ENCODE results near the gene ESRP2. TPM values are rescaled to one million over a fixed set of nuclear protein-coding genes. Genes with fewer than 3 reads are reported as not detected.

ESRP2 gene
- total RNA-seq, 1 experiment from 2014 or later, result 27.0 TPM

DNA sequence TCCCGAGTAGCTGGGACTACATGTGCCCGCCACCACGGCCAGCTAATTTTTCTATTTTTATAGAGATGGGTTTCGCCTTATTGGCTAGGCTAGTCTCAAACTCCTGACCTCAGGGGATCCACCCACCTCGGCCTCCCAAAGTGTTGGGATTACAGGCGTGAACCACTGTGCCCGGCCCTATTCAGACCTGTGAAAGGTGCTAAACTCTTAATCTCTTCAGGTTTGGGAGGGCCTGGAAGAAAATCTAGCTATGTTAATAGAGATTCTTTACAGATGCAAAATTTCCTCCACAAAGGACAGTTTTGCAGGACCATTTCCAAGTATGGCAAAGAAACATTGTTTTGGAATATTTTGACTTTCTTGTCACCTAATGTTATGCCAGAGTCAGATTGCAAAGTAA is 6.2 kb upstream of the ESRP2 start:
- Histone ChIP-seq H3K4me1 (ENCODE audit: control insufficient read depth, insufficient read depth, low read length) (peaks cover 9% of the 10 kb centered on the region), H3K4me3 (ENCODE audit: low read depth in 2 of 2, low read length in 2 of 2) (no peak overlapping the region), H3K27ac (ENCODE audit: low read length) (no peak overlapping the region), H3K9me3 (ENCODE audit: control insufficient read depth, insufficient read depth, low read depth, low read length) (no peaks in the 10 kb centered on the region), H3K36me3 (ENCODE audit: control insufficient read depth, insufficient read depth, low read length) (no peaks in the 10 kb centered on the region), H3K27me3 (ENCODE audit: control insufficient read depth, insufficient read depth, low read length) (no peaks in the 10 kb centered on the region)
- BruUV-seq (replicated peaks), result no TSS peak
- no peak for TF ChIP-seq REST (IDR thresholded peaks at IDR 0.05; ENCODE audit: insufficient read depth in 1 of 2, low read depth in 2 of 2, low read length in 1 of 2)
- TF ChIP-seq POLR2AphosphoS5 (IDR thresholded peaks at IDR 0.05; ENCODE audit: low read depth, low read length), result no peak
- TF ChIP-seq, protein P1, sequence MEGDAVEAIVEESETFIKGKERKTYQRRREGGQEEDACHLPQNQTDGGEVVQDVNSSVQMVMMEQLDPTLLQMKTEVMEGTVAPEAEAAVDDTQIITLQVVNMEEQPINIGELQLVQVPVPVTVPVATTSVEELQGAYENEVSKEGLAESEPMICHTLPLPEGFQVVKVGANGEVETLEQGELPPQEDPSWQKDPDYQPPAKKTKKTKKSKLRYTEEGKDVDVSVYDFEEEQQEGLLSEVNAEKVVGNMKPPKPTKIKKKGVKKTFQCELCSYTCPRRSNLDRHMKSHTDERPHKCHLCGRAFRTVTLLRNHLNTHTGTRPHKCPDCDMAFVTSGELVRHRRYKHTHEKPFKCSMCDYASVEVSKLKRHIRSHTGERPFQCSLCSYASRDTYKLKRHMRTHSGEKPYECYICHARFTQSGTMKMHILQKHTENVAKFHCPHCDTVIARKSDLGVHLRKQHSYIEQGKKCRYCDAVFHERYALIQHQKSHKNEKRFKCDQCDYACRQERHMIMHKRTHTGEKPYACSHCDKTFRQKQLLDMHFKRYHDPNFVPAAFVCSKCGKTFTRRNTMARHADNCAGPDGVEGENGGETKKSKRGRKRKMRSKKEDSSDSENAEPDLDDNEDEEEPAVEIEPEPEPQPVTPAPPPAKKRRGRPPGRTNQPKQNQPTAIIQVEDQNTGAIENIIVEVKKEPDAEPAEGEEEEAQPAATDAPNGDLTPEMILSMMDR (IDR thresholded peaks at IDR 0.05), result no peak
- TF ChIP-seq SIN3A (IDR thresholded peaks at IDR 0.05; ENCODE audit: borderline replicate concordance, insufficient read depth, low read depth, low read length), result no peak
- TF ChIP-seq TCF7L2 (IDR thresholded peaks at IDR 0.05; ENCODE audit: low read depth, low read length), result no peak
- ATAC-seq (no peak), DNase-seq (ENCODE audit: low read depth, low spot score) (no peak)
- ChIA-PET POLR2A (interaction anchor here (0.6 kb wide), 1 partner anchor 14 kb away, joined by 3 read pairs; no protein-coding TSS in a partner anchor), CTCF (no interaction called here)
- in situ Hi-C loops (cut with HindIII; ENCODE audit: low pct_unique_long_range_greater_than_20kb, low sequenced_read_pairs) (no loop called here), intact Hi-C loops (cut with micrococcal nuclease; ENCODE audit: unreplicated experiment) (loop anchor here (5.0 kb wide), 1 partner anchor 85 kb away; no protein-coding TSS in a partner anchor)

DNA sequence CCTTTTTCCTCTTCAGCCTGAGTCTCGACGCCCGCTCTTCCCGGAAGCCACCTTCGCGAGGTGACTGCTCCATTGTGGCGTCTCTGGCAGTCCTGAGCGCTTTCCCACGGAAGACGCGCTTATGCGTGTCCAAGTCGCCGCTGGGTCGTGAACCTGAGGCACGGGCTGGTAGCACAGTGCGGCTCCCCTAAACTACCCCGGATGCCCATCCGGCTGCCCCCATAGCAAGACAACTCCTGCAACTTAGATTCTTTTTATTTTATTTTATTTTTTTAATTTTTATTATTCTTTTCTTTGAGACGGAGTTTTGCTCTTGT is 2.1 kb upstream of the ESRP2 start:
- H3K4me1 ChIP-seq (ENCODE audit: control insufficient read depth, insufficient read depth, low read length), result peaks cover 8% of the 10 kb centered on the region
- intact Hi-C loops (cut with micrococcal nuclease; ENCODE audit: unreplicated experiment) (no loop called here), in situ Hi-C loops (cut with HindIII; ENCODE audit: low pct_unique_long_range_greater_than_20kb, low sequenced_read_pairs) (no loop called here)
- H3K27me3 ChIP-seq (ENCODE audit: control insufficient read depth, insufficient read depth, low read length), result no peaks in the 10 kb centered on the region
- H3K9me3 ChIP-seq (ENCODE audit: control insufficient read depth, insufficient read depth, low read depth, low read length), result no peaks in the 10 kb centered on the region
- DNase-seq (ENCODE audit: low read depth, low spot score) (no peak), ATAC-seq (no peak)
- ChIA-PET CTCF (interaction anchor here (1.4 kb wide), 1 partner anchor 26 kb away, joined by 3 read pairs; the partner anchor contains the start of gene SLC7A6), POLR2A (no interaction called here)
- TF ChIP-seq POLR2AphosphoS5 (IDR thresholded peaks at IDR 0.05; ENCODE audit: low read depth, low read length) (no peak), SIN3A (IDR thresholded peaks at IDR 0.05; ENCODE audit: borderline replicate concordance, insufficient read depth, low read depth, low read length) (no peak), REST (IDR thresholded peaks at IDR 0.05; ENCODE audit: insufficient read depth in 1 of 2, low read depth in 2 of 2, low read length in 1 of 2) (no peak), TCF7L2 (IDR thresholded peaks at IDR 0.05; ENCODE audit: low read depth, low read length) (no peak)
- TF ChIP-seq, protein P1 (IDR thresholded peaks at IDR 0.05), result no peak
- H3K27ac ChIP-seq (ENCODE audit: low read length), result peak overlapping the region; percentile 94
- no peaks in the 10 kb centered on the region; the same call in 1 of the 2 replicates for H3K36me3 ChIP-seq (ENCODE audit: control insufficient read depth, insufficient read depth, low read length)
- BruUV-seq (replicated peaks), result TSS peak; percentile 90
- peak overlapping the region; percentile 42 to 76 for H3K4me3 ChIP-seq (ENCODE audit: low read depth in 2 of 2, low read length in 2 of 2)
